ENCODE data around the gene DOCK11. TPM values are rescaled to one million over a fixed set of nuclear protein-coding genes. Genes with fewer than 3 reads are reported as not detected.
A peak's percentile ranks its signal among the peaks of the same experiment; 100 is the strongest.

DOCK11 gene
- polyA plus RNA-seq, 1 of the 3 experiments (the other 2 are of a cell fraction), result 34.8 TPM

GRCh38 chrX:118726396-118726795, 230.8 kb downstream of the DOCK11 start:
- CTCF ChIA-PET, result interaction anchor here (0.9 kb wide), 1 partner anchor 86 kb away, joined by 3 read pairs; no protein-coding TSS in a partner anchor
- Histone ChIP-seq H3K9me2 (no peaks in the 10 kb centered on the region), H3K9me3 (no peaks in the 10 kb centered on the region), H3K4me2 (peak overlapping the region; percentile 54), H4K20me1 (ENCODE audit: insufficient read depth) (no peaks in the 10 kb centered on the region), H3K9ac (no peak overlapping the region), H3K27me3 (ENCODE audit: insufficient read depth) (no peaks in the 10 kb centered on the region), H2AFZ (ENCODE audit: low read depth) (no peak overlapping the region), H3K36me3 (replicated peaks in 1 of 2; ENCODE audit: control insufficient read depth in 1 of 2, insufficient read depth in 2 of 2, low read length in 1 of 2) (no peaks in the 10 kb centered on the region), H3K27ac (ENCODE audit: low read depth in 2 of 2, low read length in 1 of 2) (peak overlapping the region in 1 of 2 experiments; percentile 62; a peak in 1 of 4 replicates), H3K4me3 (ENCODE audit: low read depth in 2 of 2, low read length in 1 of 2) (no peak overlapping the region), H3K4me1 (ENCODE audit: control insufficient read depth in 1 of 2, insufficient read depth in 2 of 2, low read depth in 1 of 2, low read length in 1 of 2) (peaks cover 0 to 3% of the 10 kb centered on the region in 2 experiments; a peak in 2 of 4 replicates), H3F3A (replicated peaks; ENCODE audit: insufficient read depth) (no peaks in the 10 kb centered on the region), H3K79me2 (ENCODE audit: insufficient read depth) (peaks cover 19% of the 10 kb centered on the region; the same call in 1 of the 2 replicates)
- TF ChIP-seq GABPA (IDR thresholded peaks at IDR 0.05; ENCODE audit: low read depth) (no peak), RAD21 (IDR thresholded peaks at IDR 0.05; ENCODE audit: low read length) (no peak), EP300 (IDR thresholded peaks at IDR 0.05; ENCODE audit: borderline replicate concordance in 1 of 2, low read depth in 1 of 2, low read length in 1 of 2) (no peak), REST (IDR thresholded peaks at IDR 0.05; ENCODE audit: low read depth, low read length) (no peak), NFIC (IDR thresholded peaks at IDR 0.05; ENCODE audit: borderline replicate concordance) (no peak), CHD2 (IDR thresholded peaks at IDR 0.05; ENCODE audit: low read length, partially characterized antibody) (no peak), SIN3A (IDR thresholded peaks at IDR 0.05; ENCODE audit: borderline replicate concordance, low read depth, low read length) (no peak), PBX3 (IDR thresholded peaks at IDR 0.05) (no peak), USF1 (IDR thresholded peaks at IDR 0.05; ENCODE audit: borderline replicate concordance, low read depth) (no peak), RFX5 (IDR thresholded peaks at IDR 0.05; ENCODE audit: low read length) (no peak), CTCF (IDR thresholded peaks at IDR 0.05) (no peak), RXRA (IDR thresholded peaks at IDR 0.05; ENCODE audit: borderline replicate concordance, low read depth) (no peak), FOXJ3 (CRISPR knock-in tag; IDR thresholded peaks at IDR 0.05) (no peak), TAF1 (IDR thresholded peaks at IDR 0.05; ENCODE audit: borderline replicate concordance, low read depth, low read length) (no peak), NRF1 (IDR thresholded peaks at IDR 0.05; ENCODE audit: low read depth, low read length) (no peak), FOSL2 (IDR thresholded peaks at IDR 0.05; ENCODE audit: borderline replicate concordance, low read depth) (no peak), RCOR1 (IDR thresholded peaks at IDR 0.05; ENCODE audit: low read length) (no peak)
- DNase-seq, result no peak
- POLR2A ChIA-PET, result interaction anchor here (0.6 kb wide), 1 partner anchor 80 kb away, joined by 4 read pairs; no protein-coding TSS in a partner anchor
- WGBS (ENCODE audit: low lambda C conversion rate), result 41% methylated on average over 3 of the region's 3 CpGs
